Endothelial cell of umbilical vein (primary cell): Measurements from ENCODE around the gene ANKIB1. TPM values are rescaled to one million over a fixed set of nuclear protein-coding genes. Genes with fewer than 3 reads are reported as not detected.

Experiments used
- BruUV-seq: library from RNA; stranded (reverse); fragments of 400-500 nt; replicated peaks from 2 replicates; lab custom pipeline; 2021; lab: Mats Ljungman, UMichigan
- CTCF ChIA-PET: fragments of 300-600, 350-600 bp; sonication (Branson Sonifier 250); formaldehyde crosslinking; loops from one replicate; lab custom pipeline; 2021; ENCODE audit warnings: antibody characterized with exemption, inconsistent platforms; lab: Charles Lee
- POLR2A ChIA-PET: fragments of 300-600, 350-600 bp; sonication (Branson Sonifier 250); formaldehyde crosslinking; loops from one replicate; lab custom pipeline; 2021; ENCODE audit warnings: antibody characterized with exemption, inconsistent platforms; lab: Charles Lee
- DNase-seq: peaks from one replicate; pipeline ENCODE4 v3.0.0-alpha.2; 2011; ENCODE audit warnings: low read depth, low spot score
- FAIRE-seq: peaks from 2 replicates; lab custom pipeline; 2011; peaks lifted over from hg19 to GRCh38; lab: Jason Lieb, UNC
- H2AFZ ChIP-seq: 2 replicates; pipeline ENCODE4 v1.6.0; 2012; ENCODE audit warnings: low read depth, low read length, control low read depth, inconsistent platforms
- H3K27ac ChIP-seq: 2 replicates; pipeline ENCODE4 v1.5.1; 2011; ENCODE audit warnings: low read depth, mild to moderate bottlenecking, control low read depth, low read length, moderate library complexity; ENCODE audit not compliant: insufficient read depth
- H3K27me3 ChIP-seq, 2 experiments: 2 replicates each; pipeline versions ENCODE4 v1.6.0 to v1.6.1; 2011; ENCODE audit warnings: low read length in 2 of 2, mixed read lengths in 1 of 2; ENCODE audit not compliant: control insufficient read depth in 2 of 2, insufficient read depth in 2 of 2
- H3K36me3 ChIP-seq, 2 experiments: 2 replicates in 1 of 2; 3 replicates in 1 of 2; pipeline ENCODE4 v1.5.1; 2011; ENCODE audit warnings: low read length in 2 of 2, mild to moderate bottlenecking in 1 of 2, moderate library complexity in 1 of 2; ENCODE audit not compliant: control insufficient read depth in 2 of 2, insufficient read depth in 2 of 2; ENCODE audit errors: extremely low read depth in 1 of 2
- H3K4me1 ChIP-seq: 3 replicates; pipeline ENCODE4 v1.5.1; 2011; ENCODE audit warnings: mild to moderate bottlenecking, low read length; ENCODE audit not compliant: control insufficient read depth, insufficient read depth; ENCODE audit errors: extremely low read depth
- H3K4me2 ChIP-seq: 2 replicates; pipeline ENCODE4 v1.6.1; 2011; ENCODE audit warnings: low read length, control low read depth, mixed read lengths; ENCODE audit not compliant: insufficient read depth
- H3K4me3 ChIP-seq, 3 experiments: fragments of 200-600 bp in 1 of 3; sonication (generic), shearing (Covaris generic) in 1 of 3; replicated peaks in 1 of 3; 2 replicates each; pipeline ENCODE4 v1.5.1; 2011 to 2016; ENCODE audit warnings: control low read depth in 3 of 3, low read length in 3 of 3, mild to moderate bottlenecking in 2 of 3, inconsistent platforms in 1 of 3, low read depth in 1 of 3, moderate library complexity in 1 of 3; ENCODE audit not compliant: insufficient read depth in 1 of 3
- H3K79me2 ChIP-seq: 2 replicates; pipeline ENCODE4 v1.6.0; 2012; ENCODE audit warnings: low read length, inconsistent platforms; ENCODE audit not compliant: control insufficient read depth, insufficient read depth
- H3K9ac ChIP-seq: replicated peaks from 2 replicates; pipeline ENCODE3; 2011; ENCODE audit warnings: low read length, control low read depth; ENCODE audit not compliant: insufficient read depth; ENCODE audit errors: extremely low read depth
- H3K9me1 ChIP-seq: replicated peaks from 3 replicates; pipeline ENCODE4 v1.6.0; 2011; ENCODE audit warnings: mild to moderate bottlenecking, low read length; ENCODE audit not compliant: control insufficient read depth, insufficient read depth; ENCODE audit errors: extremely low read depth
- H3K9me3 ChIP-seq: replicated peaks from 2 replicates; pipeline ENCODE4 v1.5.1; 2012; ENCODE audit warnings: low read length, inconsistent platforms; ENCODE audit not compliant: control insufficient read depth, insufficient read depth
- H4K20me1 ChIP-seq: replicated peaks from 2 replicates; pipeline ENCODE3; 2011; ENCODE audit warnings: mild to moderate bottlenecking, low read length; ENCODE audit not compliant: control insufficient read depth, insufficient read depth; ENCODE audit errors: extremely low read depth
- EZH2 ChIP-seq: IDR thresholded peaks from 2 replicates; pipeline ENCODE4 v1.6.1; 2012; ENCODE audit warnings: borderline replicate concordance, low read depth, mild to moderate bottlenecking, moderate library complexity, low read length, inconsistent platforms; ENCODE audit not compliant: severe bottlenecking
- FOS ChIP-seq: IDR thresholded peaks from 2 replicates; pipeline ENCODE4 v1.6.1; 2011; ENCODE audit warnings: mild to moderate bottlenecking, low read length, moderate library complexity, borderline replicate concordance; ENCODE audit not compliant: insufficient read depth
- GATA2 ChIP-seq: IDR thresholded peaks from 2 replicates; pipeline ENCODE4 v1.7.0; 2011; ENCODE audit warnings: low read depth, mild to moderate bottlenecking, moderate library complexity, mixed read lengths, low read length; ENCODE audit not compliant: insufficient read length, insufficient read depth
- JUN ChIP-seq: IDR thresholded peaks from 2 replicates; pipeline ENCODE4 v1.6.1; 2011; ENCODE audit warnings: borderline replicate concordance, low read depth; ENCODE audit not compliant: insufficient read length, insufficient read depth
- MYC ChIP-seq: IDR thresholded peaks from one replicate; pipeline ENCODE4 v1.6.1; 2011; ENCODE audit warnings: mild to moderate bottlenecking, low read depth, low read length
- POLR2A ChIP-seq: IDR thresholded peaks from 2 replicates; pipeline ENCODE4 v1.6.1; 2012; ENCODE audit warnings: low read depth, mild to moderate bottlenecking, control low read depth, low read length
- POLR2AphosphoS5 ChIP-seq: IDR thresholded peaks from 2 replicates; pipeline ENCODE4 v1.6.1; 2012; ENCODE audit warnings: low read depth, mild to moderate bottlenecking, control low read depth, low read length, moderate library complexity; ENCODE audit not compliant: insufficient read depth
- dilution Hi-C: fragments of 300-500 bp; cut with MboI; formaldehyde crosslinking; loops from one replicate; pipeline ENCODE4 v1.15.0; 2019; ENCODE audit warnings: low sequenced_read_pairs; ENCODE audit not compliant: extremely low pct_ligation_motif_present
- intact Hi-C: fragments of 100-400 bp; cut with micrococcal nuclease; formaldehyde crosslinking; loops from one replicate; pipeline ENCODE4 v1.10.0; 2022
- polyA plus RNA-seq, 4 experiments: library from polyadenylated mRNA; depleted of rRNA in 3 of 4; stranded (reverse) in 3 of 4; unstranded in 1 of 4; fragments of >200 nt; gene quantifications; 2 replicates each; pipeline versions ENCODE4 v1.2.1 to v1.2.3, GENCODE V29; 2011 to 2012; ENCODE audit warnings: missing spikeins in 1 of 4
- total RNA-seq: library from RNA; stranded (reverse); gene quantifications from 2 replicates; pipeline ENCODE4 v1.2.3, GENCODE V29; 2021
- TF ChIP-seq, protein P1 (sequence below), 2 donors: IDR thresholded peaks; 1 replicate in 1 of 2; 2 replicates in 1 of 2; pipeline ENCODE4 v1.5.1; 2011; ENCODE audit warnings: low read length in 2 of 2, mild to moderate bottlenecking in 2 of 2, moderate library complexity in 2 of 2, control low read depth in 1 of 2, inconsistent platforms in 1 of 2, low read depth in 1 of 2; ENCODE audit not compliant: insufficient read depth in 1 of 2; ENCODE audit errors: extremely low read depth in 1 of 2
- TF ChIP-seq, protein P2 (sequence below): IDR thresholded peaks from 2 replicates; pipeline ENCODE4 v1.6.1; 2011; ENCODE audit not compliant: insufficient read depth, insufficient read length

Gene ANKIB1
- total and polyA plus RNA-seq, 2 donors (not counting 3 experiments of a cell fraction or from before 2014, with no cell fraction given), result 16.9 to 56.5 TPM

DNA sequence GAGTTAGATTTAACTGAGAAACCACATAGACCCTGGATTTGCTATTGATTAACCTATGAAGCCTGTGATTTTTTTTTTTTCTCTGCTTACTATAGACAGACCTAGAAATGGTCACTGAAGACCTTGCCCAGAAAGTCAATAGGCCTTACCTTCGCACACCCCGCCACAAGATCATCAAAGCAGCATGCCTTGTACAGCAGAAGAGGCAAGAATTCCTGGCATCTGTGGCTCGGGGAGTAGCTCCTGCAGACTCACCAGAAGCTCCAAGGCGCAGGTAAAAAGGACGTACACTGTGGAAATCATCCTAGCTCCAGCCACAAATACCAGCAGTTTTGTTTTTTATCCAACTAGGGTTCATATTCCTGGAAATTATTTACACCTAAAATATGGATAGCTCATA is 145.3 kb downstream of the ANKIB1 start:
- ChIA-PET POLR2A (no interaction called here), CTCF (interaction anchor here (0.8 to 0.9 kb wide), 3 partner anchors 11 to 57 kb away, joined by 3 read pairs; partner anchors contain the start of gene GATAD1)
- H3K9ac ChIP-seq, result no peak overlapping the region
- no peaks in the 10 kb centered on the region for H3K9me1 ChIP-seq
- H3K27me3 ChIP-seq, result no peaks in the 10 kb centered on the region
- H3K36me3 ChIP-seq, result peaks cover 0 to 4% of the 10 kb centered on the region in 2 experiments
- no peak overlapping the region for H3K4me2 ChIP-seq
- intact Hi-C loops (no loop called here), dilution Hi-C loops (no loop called here)
- H3K79me2 ChIP-seq, result no peaks in the 10 kb centered on the region
- H3K4me3 ChIP-seq, result no peak overlapping the region
- FAIRE-seq, result no peak
- no peaks in the 10 kb centered on the region for H3K4me1 ChIP-seq
- no peaks in the 10 kb centered on the region for H4K20me1 ChIP-seq
- no peaks in the 10 kb centered on the region for H3K9me3 ChIP-seq
- no peak overlapping the region for H2AFZ ChIP-seq
- TF ChIP-seq, protein P1, sequence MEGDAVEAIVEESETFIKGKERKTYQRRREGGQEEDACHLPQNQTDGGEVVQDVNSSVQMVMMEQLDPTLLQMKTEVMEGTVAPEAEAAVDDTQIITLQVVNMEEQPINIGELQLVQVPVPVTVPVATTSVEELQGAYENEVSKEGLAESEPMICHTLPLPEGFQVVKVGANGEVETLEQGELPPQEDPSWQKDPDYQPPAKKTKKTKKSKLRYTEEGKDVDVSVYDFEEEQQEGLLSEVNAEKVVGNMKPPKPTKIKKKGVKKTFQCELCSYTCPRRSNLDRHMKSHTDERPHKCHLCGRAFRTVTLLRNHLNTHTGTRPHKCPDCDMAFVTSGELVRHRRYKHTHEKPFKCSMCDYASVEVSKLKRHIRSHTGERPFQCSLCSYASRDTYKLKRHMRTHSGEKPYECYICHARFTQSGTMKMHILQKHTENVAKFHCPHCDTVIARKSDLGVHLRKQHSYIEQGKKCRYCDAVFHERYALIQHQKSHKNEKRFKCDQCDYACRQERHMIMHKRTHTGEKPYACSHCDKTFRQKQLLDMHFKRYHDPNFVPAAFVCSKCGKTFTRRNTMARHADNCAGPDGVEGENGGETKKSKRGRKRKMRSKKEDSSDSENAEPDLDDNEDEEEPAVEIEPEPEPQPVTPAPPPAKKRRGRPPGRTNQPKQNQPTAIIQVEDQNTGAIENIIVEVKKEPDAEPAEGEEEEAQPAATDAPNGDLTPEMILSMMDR (IDR thresholded peaks at IDR 0.05; ENCODE audit: extremely low read depth in 1 of 2, insufficient read depth in 1 of 2, low read depth in 1 of 2, low read length in 2 of 2), result no peak
- no peak for TF ChIP-seq MYC
- TF ChIP-seq POLR2AphosphoS5, result no peak
- TF ChIP-seq, protein P2, sequence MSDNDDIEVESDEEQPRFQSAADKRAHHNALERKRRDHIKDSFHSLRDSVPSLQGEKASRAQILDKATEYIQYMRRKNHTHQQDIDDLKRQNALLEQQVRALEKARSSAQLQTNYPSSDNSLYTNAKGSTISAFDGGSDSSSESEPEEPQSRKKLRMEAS, result no peak
- TF ChIP-seq JUN, result no peak
- TF ChIP-seq POLR2A, result no peak
- no peak for TF ChIP-seq FOS
- no peak for TF ChIP-seq EZH2
- TF ChIP-seq GATA2, result no peak
- H3K27ac ChIP-seq, result no peak overlapping the region
- no TSS peak for BruUV-seq
- DNase-seq, result no peak
